ENCODE data around the gene EHBP1. TPM values are rescaled to one million over a fixed set of nuclear protein-coding genes. Genes with fewer than 3 reads are reported as not detected.
"Not testable (repeated sequence)": the region's sequence is repeated elsewhere in the genome, so short reads cannot be mapped to it uniquely, and the experiment has no call there.

EHBP1 gene
- total RNA-seq, 5 donors from 2014 or later (not counting 1 experiment from before 2014, with no cell fraction given): 22.1 to 28.7 (median 26.1) TPM

DNA sequence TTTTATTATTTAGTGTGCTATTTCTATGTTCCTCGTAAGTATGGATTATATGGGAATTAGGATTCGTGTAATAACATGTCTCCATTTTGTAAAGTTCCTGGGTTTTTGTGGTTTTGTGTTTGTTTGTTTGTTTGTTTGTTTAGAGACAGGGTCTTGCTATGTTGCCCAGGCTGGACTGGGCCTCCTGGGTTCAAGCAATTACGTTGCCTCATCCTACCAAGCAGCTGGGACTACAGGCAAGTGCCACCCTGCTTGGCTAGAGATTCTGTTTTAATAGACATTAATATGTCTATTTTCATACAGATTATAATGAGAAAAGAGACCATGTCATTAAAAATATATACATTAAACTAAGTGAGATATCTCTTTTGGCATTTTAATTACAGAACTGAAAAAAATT is 309.9 kb downstream of the EHBP1 start:
- ATAC-seq (replicated peaks in 1 of 4) (no peak), DNase-seq (no peak)
- Mint-ChIP-seq H3K27me3 (no peaks in the 10 kb centered on the region), H3K36me3 (peaks cover 20% of the 10 kb centered on the region), H3K4me1 (no peaks in the 10 kb centered on the region), H3K9me3 (no peaks in the 10 kb centered on the region), H3K4me3 (no peak overlapping the region), H3K27ac (no peak overlapping the region)
- Histone ChIP-seq H3K36me3 (ENCODE audit: control insufficient read depth in 2 of 2, extremely low read depth in 1 of 2, insufficient read depth in 1 of 2, low read length in 1 of 2) (peaks cover 0 to 3% of the 10 kb centered on the region in 2 donors), H3K4me3 (ENCODE audit: control insufficient read depth in 1 of 2, extremely low read depth in 1 of 2, low read length in 1 of 2) (no peak overlapping the region), H3K27ac (ENCODE audit: low read length) (no peak overlapping the region), H3K9me3 (no peaks in the 10 kb centered on the region), H3K4me1 (ENCODE audit: control insufficient read depth in 1 of 2, extremely low read depth in 1 of 2, insufficient read depth in 2 of 2, low read length in 2 of 2) (no peaks in the 10 kb centered on the region), H3K27me3 (replicated peaks in 1 of 2; ENCODE audit: control insufficient read depth in 2 of 2, extremely low read depth in 1 of 2, insufficient read depth in 2 of 2, low read length in 1 of 2) (no peaks in the 10 kb centered on the region)
- ChIA-PET CTCF (no interaction called here), POLR2A (no interaction called here)
- no CpG with 5 or more reads among the region's 3 CpGs for WGBS (ENCODE audit: insufficient coverage)

DNA sequence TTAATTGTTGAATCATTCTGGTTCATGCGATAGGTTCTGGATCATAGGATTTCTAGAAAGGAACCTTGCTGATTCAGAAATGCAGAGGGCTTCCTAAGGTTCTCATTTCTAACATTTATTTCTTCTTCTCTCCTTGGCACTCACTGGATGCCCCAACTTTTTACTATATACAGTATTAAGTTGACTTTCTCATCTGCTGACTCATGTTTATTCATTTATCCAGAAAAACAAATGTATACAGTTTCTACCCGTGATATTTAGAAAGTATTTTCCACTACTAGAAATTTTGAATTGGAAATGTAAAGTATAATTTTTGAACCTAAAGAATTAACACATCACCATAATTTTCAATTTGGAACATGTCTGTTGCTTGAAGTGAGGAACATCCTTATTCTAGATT is 312.9 kb downstream of the EHBP1 start:
- H3K36me3 Mint-ChIP-seq: peaks cover 26% of the 10 kb centered on the region
- Histone ChIP-seq H3K4me1 (ENCODE audit: control insufficient read depth in 1 of 2, extremely low read depth in 1 of 2, insufficient read depth in 2 of 2, low read length in 2 of 2) (no peaks in the 10 kb centered on the region), H3K27me3 (replicated peaks in 1 of 2; ENCODE audit: control insufficient read depth in 2 of 2, extremely low read depth in 1 of 2, insufficient read depth in 2 of 2, low read length in 1 of 2) (no peaks in the 10 kb centered on the region), H3K36me3 (ENCODE audit: control insufficient read depth in 2 of 2, extremely low read depth in 1 of 2, insufficient read depth in 1 of 2, low read length in 1 of 2) (peaks cover 0 to under 1% of the 10 kb centered on the region in 2 donors), H3K4me3 (ENCODE audit: control insufficient read depth in 1 of 2, extremely low read depth in 1 of 2, low read length in 1 of 2) (no peak overlapping the region), H3K27ac (ENCODE audit: low read length) (no peak overlapping the region), H3K9me3 (no peaks in the 10 kb centered on the region)
- H3K4me3 Mint-ChIP-seq: no peak overlapping the region
- H3K27ac Mint-ChIP-seq: no peak overlapping the region
- WGBS (ENCODE audit: insufficient coverage): no CpG with 5 or more reads among the region's 2 CpGs
- ChIA-PET CTCF (no interaction called here), POLR2A (no interaction called here)
- no peak for DNase-seq
- no peaks in the 10 kb centered on the region for H3K4me1 Mint-ChIP-seq
- H3K27me3 Mint-ChIP-seq: no peaks in the 10 kb centered on the region
- no peak for ATAC-seq (replicated peaks in 1 of 4)
- no peaks in the 10 kb centered on the region for H3K9me3 Mint-ChIP-seq

DNA sequence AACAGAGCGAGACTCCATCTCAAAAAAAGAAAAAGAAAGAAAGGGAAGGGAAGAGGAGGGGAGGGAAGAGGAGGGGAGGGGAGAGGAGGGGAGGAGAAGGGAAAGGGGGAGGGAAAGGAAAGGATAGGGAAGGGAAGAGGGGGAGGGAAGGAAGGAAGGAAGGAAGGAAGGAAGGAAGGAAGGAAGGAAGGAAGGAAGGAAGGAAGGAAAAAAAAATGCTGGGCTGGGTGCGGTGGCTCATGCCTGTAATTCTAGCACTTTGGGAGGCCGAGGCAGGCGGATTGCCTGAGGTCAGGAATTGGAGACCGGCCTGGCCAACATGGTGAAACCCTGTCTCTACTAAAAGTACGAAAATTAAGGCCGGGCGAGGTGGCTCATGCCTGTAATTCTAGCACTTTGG is 314.2 kb downstream of the EHBP1 start:
- ATAC-seq (replicated peaks in 1 of 4): not testable (repeated sequence)
- 97% methylated on average over 7 of the region's 8 CpGs for WGBS (ENCODE audit: insufficient coverage)
- CTCF ChIA-PET: interaction anchor here in 1 of 2 donors (0.7 kb wide), 1 partner anchor 618 kb away, joined by 4 read pairs; no protein-coding TSS in a partner anchor

GRCh38 chr2:63023444-63023843 is 317.9 kb downstream of the EHBP1 start:
- Mint-ChIP-seq H3K27ac (no peak overlapping the region), H3K4me3 (no peak overlapping the region), H3K27me3 (no peaks in the 10 kb centered on the region), H3K4me1 (no peaks in the 10 kb centered on the region), H3K36me3 (peaks cover 48% of the 10 kb centered on the region), H3K9me3 (no peaks in the 10 kb centered on the region)
- no peak overlapping the region for H3K27ac ChIP-seq (ENCODE audit: low read length)
- CTCF ChIA-PET: no interaction called here
- no CpG with 5 or more reads among the region's 1 CpG for WGBS (ENCODE audit: insufficient coverage)
- H3K4me3 ChIP-seq (ENCODE audit: control insufficient read depth in 1 of 2, extremely low read depth in 1 of 2, low read length in 1 of 2): no peak overlapping the region
- ATAC-seq (replicated peaks in 1 of 4): no peak
- POLR2A ChIA-PET: no interaction called here
- DNase-seq: no peak
- no peaks in the 10 kb centered on the region for H3K36me3 ChIP-seq (ENCODE audit: control insufficient read depth in 2 of 2, extremely low read depth in 1 of 2, insufficient read depth in 1 of 2, low read length in 1 of 2)
- H3K27me3 ChIP-seq (replicated peaks in 1 of 2; ENCODE audit: control insufficient read depth in 2 of 2, extremely low read depth in 1 of 2, insufficient read depth in 2 of 2, low read length in 1 of 2): no peaks in the 10 kb centered on the region
- H3K4me1 ChIP-seq (ENCODE audit: control insufficient read depth in 1 of 2, extremely low read depth in 1 of 2, insufficient read depth in 2 of 2, low read length in 2 of 2): no peaks in the 10 kb centered on the region
- H3K9me3 ChIP-seq: no peaks in the 10 kb centered on the region

More for the DNA sequence above, 314.2 kb downstream of the EHBP1 start:
- DNase-seq; POLR2A ChIA-PET; H3K9me3 ChIP-seq; H3K27ac ChIP-seq (ENCODE audit: low read length); H3K9me3 Mint-ChIP-seq; H3K4me1 Mint-ChIP-seq; H3K27me3 ChIP-seq (replicated peaks in 1 of 2; ENCODE audit: control insufficient read depth in 2 of 2, extremely low read depth in 1 of 2, insufficient read depth in 2 of 2, low read length in 1 of 2); H3K4me1 ChIP-seq (ENCODE audit: control insufficient read depth in 1 of 2, extremely low read depth in 1 of 2, insufficient read depth in 2 of 2, low read length in 2 of 2); H3K4me3 ChIP-seq (ENCODE audit: control insufficient read depth in 1 of 2, extremely low read depth in 1 of 2, low read length in 1 of 2); H3K27ac Mint-ChIP-seq; H3K36me3 ChIP-seq (ENCODE audit: control insufficient read depth in 2 of 2, extremely low read depth in 1 of 2, insufficient read depth in 1 of 2, low read length in 1 of 2); H3K4me3 Mint-ChIP-seq; H3K27me3 Mint-ChIP-seq: not testable (repeated sequence)
- peaks cover 25% of the 10 kb centered on the region for H3K36me3 Mint-ChIP-seq

- Mint-ChIP-seq H3K36me3 (peaks cover 42% of the 10 kb centered on the region), H3K9me3 (no peaks in the 10 kb centered on the region), H3K4me1 (no peaks in the 10 kb centered on the region), H3K27me3 (no peaks in the 10 kb centered on the region), H3K27ac (no peak overlapping the region), H3K4me3 (no peak overlapping the region)
- WGBS (ENCODE audit: insufficient coverage): 88% methylated on average over 1 of the region's 2 CpGs
- Histone ChIP-seq H3K36me3 (ENCODE audit: control insufficient read depth in 2 of 2, extremely low read depth in 1 of 2, insufficient read depth in 1 of 2, low read length in 1 of 2) (no peaks in the 10 kb centered on the region), H3K9me3 (no peaks in the 10 kb centered on the region), H3K27ac (ENCODE audit: low read length) (no peak overlapping the region), H3K27me3 (replicated peaks in 1 of 2; ENCODE audit: control insufficient read depth in 2 of 2, extremely low read depth in 1 of 2, insufficient read depth in 2 of 2, low read length in 1 of 2) (no peaks in the 10 kb centered on the region), H3K4me1 (ENCODE audit: control insufficient read depth in 1 of 2, extremely low read depth in 1 of 2, insufficient read depth in 2 of 2, low read length in 2 of 2) (no peaks in the 10 kb centered on the region), H3K4me3 (ENCODE audit: control insufficient read depth in 1 of 2, extremely low read depth in 1 of 2, low read length in 1 of 2) (no peak overlapping the region)
- POLR2A ChIA-PET: no interaction called here
- ATAC-seq (replicated peaks in 1 of 4) (no peak), DNase-seq (no peak)
- CTCF ChIA-PET: no interaction called here
These were observed 321.7 kb downstream of the EHBP1 start for GRCh38 chr2:63027220-63027619.

DNA sequence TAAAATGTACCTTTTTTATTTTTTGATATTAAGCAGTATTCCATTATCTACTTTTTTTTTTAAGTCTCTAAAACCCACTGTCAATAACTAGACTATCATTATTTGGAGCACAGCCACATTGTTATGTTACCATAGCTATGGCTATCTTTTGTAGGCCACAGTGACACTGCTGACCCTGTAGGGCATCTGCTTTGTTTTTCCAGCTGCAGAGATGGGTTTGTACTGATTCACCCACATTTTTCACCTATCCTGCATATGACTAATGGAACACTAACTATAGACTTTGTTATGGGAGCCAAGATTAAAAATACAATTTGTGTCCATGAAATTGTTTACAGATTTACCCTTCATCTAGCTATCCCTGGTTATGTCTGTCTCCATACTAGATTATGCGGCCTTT is 323.5 kb downstream of the EHBP1 start:
- DNase-seq: no peak
- Histone ChIP-seq H3K4me3 (ENCODE audit: control insufficient read depth in 1 of 2, extremely low read depth in 1 of 2, low read length in 1 of 2) (no peak overlapping the region), H3K36me3 (ENCODE audit: control insufficient read depth in 2 of 2, extremely low read depth in 1 of 2, insufficient read depth in 1 of 2, low read length in 1 of 2) (no peaks in the 10 kb centered on the region), H3K4me1 (ENCODE audit: control insufficient read depth in 1 of 2, extremely low read depth in 1 of 2, insufficient read depth in 2 of 2, low read length in 2 of 2) (no peaks in the 10 kb centered on the region), H3K27ac (ENCODE audit: low read length) (no peak overlapping the region), H3K9me3 (no peaks in the 10 kb centered on the region), H3K27me3 (replicated peaks in 1 of 2; ENCODE audit: control insufficient read depth in 2 of 2, extremely low read depth in 1 of 2, insufficient read depth in 2 of 2, low read length in 1 of 2) (no peaks in the 10 kb centered on the region)
- ATAC-seq (replicated peaks in 1 of 4): no peak
- no CpG with 5 or more reads among the region's 1 CpG for WGBS (ENCODE audit: insufficient coverage)
- H3K36me3 Mint-ChIP-seq: peaks cover 32% of the 10 kb centered on the region
- POLR2A ChIA-PET: no interaction called here
- H3K9me3 Mint-ChIP-seq: no peaks in the 10 kb centered on the region
- H3K4me1 Mint-ChIP-seq: no peaks in the 10 kb centered on the region
- CTCF ChIA-PET: no interaction called here
- H3K4me3 Mint-ChIP-seq: no peak overlapping the region
- no peak overlapping the region for H3K27ac Mint-ChIP-seq
- H3K27me3 Mint-ChIP-seq: no peaks in the 10 kb centered on the region

- H3K4me3 ChIP-seq (ENCODE audit: control insufficient read depth in 1 of 2, extremely low read depth in 1 of 2, low read length in 1 of 2): no peak overlapping the region
- no peak for ATAC-seq (replicated peaks in 1 of 4)
- CTCF ChIA-PET: no interaction called here
- H3K9me3 ChIP-seq: no peaks in the 10 kb centered on the region
- Mint-ChIP-seq H3K36me3 (peaks cover 8% of the 10 kb centered on the region), H3K9me3 (no peaks in the 10 kb centered on the region), H3K27me3 (no peaks in the 10 kb centered on the region), H3K4me3 (no peak overlapping the region), H3K27ac (no peak overlapping the region), H3K4me1 (no peaks in the 10 kb centered on the region)
- no peaks in the 10 kb centered on the region for H3K36me3 ChIP-seq (ENCODE audit: control insufficient read depth in 2 of 2, extremely low read depth in 1 of 2, insufficient read depth in 1 of 2, low read length in 1 of 2)
- H3K27me3 ChIP-seq (replicated peaks in 1 of 2; ENCODE audit: control insufficient read depth in 2 of 2, extremely low read depth in 1 of 2, insufficient read depth in 2 of 2, low read length in 1 of 2): no peaks in the 10 kb centered on the region
- DNase-seq: no peak
- no peak overlapping the region for H3K27ac ChIP-seq (ENCODE audit: low read length)
- no CpG with 5 or more reads among the region's 4 CpGs for WGBS (ENCODE audit: insufficient coverage)
- POLR2A ChIA-PET: no interaction called here
- H3K4me1 ChIP-seq (ENCODE audit: control insufficient read depth in 1 of 2, extremely low read depth in 1 of 2, insufficient read depth in 2 of 2, low read length in 2 of 2): no peaks in the 10 kb centered on the region
These were observed 329.0 kb downstream of the EHBP1 start for GRCh38 chr2:63034526-63034925.

Data from T-cell (primary cell).